GM12878 (cell line): Measurements from ENCODE around the gene COASY. TPM values are rescaled to one million over a fixed set of nuclear protein-coding genes. Genes with fewer than 3 reads are reported as not detected.

ENCODE experiments used
- ATAC-seq: fragments of 200-7000 bp; cut with Tn5 transposase; 3 replicates; pipeline ENCODE4 v1.9.1; 2020; ENCODE audit warnings: mild to moderate bottlenecking, moderate library complexity
- BruUV-seq: library from RNA; stranded (reverse); fragments of 400-500 nt; replicated peaks from 2 replicates; lab custom pipeline; 2021; lab: Mats Ljungman, UMichigan
- CTCF ChIA-PET: fragments of 300-600 bp; sonication (Branson Sonifier 250); formaldehyde crosslinking; extraction: SDS; loops from one replicate; lab custom pipeline; 2021; ENCODE audit warnings: inconsistent platforms; lab: Yijun Ruan, JAX
- POLR2A ChIA-PET: fragments of 350-600 bp; formaldehyde crosslinking; extraction: SDS; loops from one replicate; lab custom pipeline; 2021; ENCODE audit warnings: inconsistent platforms; lab: Charles Lee
- RAD21 ChIA-PET: fragments of 300-600 bp; sonication (Branson Sonifier 250); formaldehyde crosslinking; loops from one replicate; lab custom pipeline; 2023; ENCODE audit warnings: antibody characterized with exemption; ENCODE audit not compliant: unreplicated experiment; lab: Charles Lee
- SMC1A ChIA-PET: fragments of 300-600 bp; sonication (Branson Sonifier 250); formaldehyde crosslinking; loops from one replicate; lab custom pipeline; 2023; ENCODE audit not compliant: unreplicated experiment, uncharacterized antibody; lab: Charles Lee
- DNase-seq: peaks from one replicate; pipeline ENCODE4 v3.0.0-alpha.2; 2011; ENCODE audit warnings: low read depth, low spot score
- FAIRE-seq: peaks from 3 replicates; lab custom pipeline; 2011; peaks lifted over from hg19 to GRCh38; lab: Jason Lieb, UNC
- H2AFZ ChIP-seq: 2 replicates; pipeline ENCODE4 v1.6.0; 2011; ENCODE audit warnings: low read depth, low read length, control low read depth; ENCODE audit not compliant: control insufficient read depth
- H3K27ac ChIP-seq: 2 replicates; pipeline ENCODE4 v1.5.1; 2011; ENCODE audit warnings: control low read depth; ENCODE audit not compliant: control insufficient read depth, insufficient read depth
- H3K27me3 ChIP-seq, 2 experiments: replicated peaks in 1 of 2; 2 replicates each; pipeline versions ENCODE4 v1.6.0 to v1.6.1; 2011; ENCODE audit warnings: low read length in 1 of 2; ENCODE audit not compliant: control insufficient read depth in 2 of 2, insufficient read depth in 2 of 2
- H3K36me3 ChIP-seq, 2 experiments: 2 replicates each; pipeline ENCODE4 v1.5.1; 2011; ENCODE audit warnings: low read length in 1 of 2; ENCODE audit not compliant: control insufficient read depth in 2 of 2, insufficient read depth in 2 of 2
- H3K4me1 ChIP-seq: 2 replicates; pipeline ENCODE4 v1.6.1; 2011; ENCODE audit warnings: mild to moderate bottlenecking, low read length, moderate library complexity, mixed read lengths; ENCODE audit not compliant: control insufficient read depth, insufficient read depth
- H3K4me2 ChIP-seq: 2 replicates; pipeline ENCODE4 v1.6.0; 2011; ENCODE audit warnings: control low read depth; ENCODE audit not compliant: control insufficient read depth, insufficient read depth
- H3K4me3 ChIP-seq: fragments of 200-600 bp; sonication (generic); 2 replicates; pipeline ENCODE4 v1.5.1; 2016
- H3K79me2 ChIP-seq: 2 replicates; pipeline ENCODE4 v1.6.0; 2011; ENCODE audit warnings: low read length; ENCODE audit not compliant: control insufficient read depth, insufficient read depth
- H3K9ac ChIP-seq: 2 replicates; pipeline ENCODE4 v1.8.0; 2011; ENCODE audit warnings: low read length, control low read depth, mixed read lengths; ENCODE audit not compliant: control insufficient read depth, insufficient read depth
- H3K9me3 ChIP-seq: replicated peaks from 3 replicates; pipeline ENCODE4 v1.5.1; 2011; ENCODE audit warnings: mild to moderate bottlenecking, low read length; ENCODE audit not compliant: control insufficient read depth, insufficient read depth
- H4K20me1 ChIP-seq: 2 replicates; pipeline ENCODE4 v1.6.0; 2011; ENCODE audit not compliant: control insufficient read depth, insufficient read depth
- BMI1 ChIP-seq: fragments of 450-650 bp; IDR thresholded peaks from 2 replicates; pipeline ENCODE4 v1.6.1; 2016; ENCODE audit warnings: mild to moderate bottlenecking, moderate library complexity, borderline replicate concordance
- CHD4 ChIP-seq: fragments of 200-600 bp; sonication (generic); IDR thresholded peaks from 2 replicates; pipeline ENCODE4 v1.6.1; 2016; ENCODE audit warnings: mild to moderate bottlenecking
- EZH2 ChIP-seq: IDR thresholded peaks from 2 replicates; pipeline ENCODE4 v1.6.1; 2012; ENCODE audit warnings: low read depth, mild to moderate bottlenecking, control low read depth, inconsistent platforms, low read length, borderline replicate concordance; ENCODE audit not compliant: control insufficient read depth
- FOXK2 ChIP-seq: fragments of 450-650 bp; IDR thresholded peaks from 2 replicates; pipeline ENCODE4 v1.6.1; 2017; ENCODE audit warnings: mild to moderate bottlenecking, moderate library complexity
- FOXM1 ChIP-seq: IDR thresholded peaks from 2 replicates; pipeline ENCODE4 v1.6.1; 2012; ENCODE audit warnings: low read depth, mild to moderate bottlenecking, inconsistent platforms, low read length, moderate library complexity
- IKZF2 ChIP-seq, 2 experiments: fragments of 450-650 bp; IDR thresholded peaks; 2 replicates each; pipeline ENCODE4 v1.6.1; 2017; ENCODE audit warnings: mild to moderate bottlenecking in 2 of 2, moderate library complexity in 2 of 2
- MXI1 ChIP-seq: fragments of 150-350 bp; IDR thresholded peaks from 2 replicates; pipeline ENCODE4 v1.6.1; 2011; ENCODE audit warnings: low read depth, mild to moderate bottlenecking, inconsistent platforms, low read length, improper control_type of control experiment
- MYB ChIP-seq: fragments of 150-350 bp; IDR thresholded peaks from 2 replicates; pipeline ENCODE4 v1.6.1; 2014; ENCODE audit warnings: mild to moderate bottlenecking, low read depth, low read length, borderline replicate concordance
- PAX5 ChIP-seq: IDR thresholded peaks from 2 replicates; pipeline ENCODE4 v1.6.1; 2011; ENCODE audit warnings: low read depth, low read length, borderline replicate concordance
- POLR2AphosphoS2 ChIP-seq: IDR thresholded peaks from 2 replicates; pipeline ENCODE4 v1.6.1; 2011; ENCODE audit warnings: low read depth, mild to moderate bottlenecking, low read length, improper control_type of control experiment, moderate library complexity
- SIN3A ChIP-seq: IDR thresholded peaks from 2 replicates; pipeline ENCODE4 v1.6.1; 2012; ENCODE audit warnings: low read depth, low read length, improper control_type of control experiment
- SIX5 ChIP-seq: IDR thresholded peaks from 2 replicates; pipeline ENCODE4 v1.6.1; 2011; ENCODE audit warnings: mild to moderate bottlenecking, low read depth, low read length, moderate library complexity; ENCODE audit not compliant: severe bottlenecking
- SMAD1 ChIP-seq: fragments of 450-650 bp; IDR thresholded peaks from 2 replicates; pipeline ENCODE4 v1.6.1; 2018; ENCODE audit warnings: mild to moderate bottlenecking, low read depth; ENCODE audit not compliant: partially characterized antibody
- SPI1 ChIP-seq: IDR thresholded peaks from 2 replicates; pipeline ENCODE4 v1.6.1; 2011; ENCODE audit warnings: low read depth, mild to moderate bottlenecking, low read length, moderate library complexity, borderline replicate concordance; ENCODE audit not compliant: insufficient read depth
- SUZ12 ChIP-seq: fragments of 200-600 bp; sonication (generic); IDR thresholded peaks from one replicate; pipeline ENCODE4 v1.6.1; 2018; ENCODE audit warnings: antibody characterized with exemption, mild to moderate bottlenecking; ENCODE audit not compliant: unreplicated experiment
- TBL1XR1 ChIP-seq: IDR thresholded peaks from 2 replicates; pipeline ENCODE4 v1.6.1; 2012; ENCODE audit warnings: low read depth, low read length, improper control_type of control experiment
- TCF12 ChIP-seq: IDR thresholded peaks from 2 replicates; pipeline ENCODE4 v1.6.1; 2011; ENCODE audit warnings: low read depth, mild to moderate bottlenecking, low read length
- ZNF24 ChIP-seq: fragments of 450-650 bp; IDR thresholded peaks from 2 replicates; pipeline ENCODE4 v1.6.1; 2017; ENCODE audit warnings: antibody characterized with exemption, mild to moderate bottlenecking
- WGBS: methylation state at CpG from one replicate; pipeline ENCODE4 v1.1.6; 2016; ENCODE audit warnings: low lambda C conversion rate; ENCODE audit not compliant: insufficient replicate concordance, insufficient coverage; ENCODE audit errors: missing lambda C conversion rate; 5-methylcytosine and 5-hydroxymethylcytosine counted together
- in situ Hi-C: fragments of 300-500 bp; cut with MboI; formaldehyde crosslinking; loops from 9 replicates; pipeline ENCODE4 v1.14.3; 2018; ENCODE audit warnings: mixed read lengths
- intact Hi-C: fragments of 100-400 bp; cut with micrococcal nuclease; formaldehyde crosslinking; loops from one replicate; pipeline ENCODE4 v1.14.2; 2022; ENCODE audit not compliant: unreplicated experiment
- polyA plus RNA-seq, 11 experiments: library from polyadenylated mRNA; depleted of rRNA in 4 of 11; unstranded in 6 of 11; stranded (reverse) in 5 of 11; fragments of >200 nt; fragmentation: Nextera tagmentation in 4 of 11; fragmentation: Illumina TruSeq in 1 of 11; extraction: Ambion mirVana in 4 of 11; extraction: Trizol in 1 of 11; gene quantifications; 1 replicate in 1 of 11; 2 replicates in 10 of 11; pipeline versions ENCODE4 v1.2.1 to v1.2.3, GENCODE V29; 2011 to 2016; ENCODE audit warnings: inconsistent platforms in 2 of 11, missing spikeins in 2 of 11, low read depth in 1 of 11
- total RNA-seq, 4 experiments: library from RNA; depleted of rRNA in 3 of 4; stranded (reverse); fragments of >200 nt in 3 of 4; fragmentation: Illumina TruSeq in 1 of 4; extraction: Trizol in 1 of 4; gene quantifications; 2 replicates each; pipeline versions ENCODE4 v1.2.1 to v1.2.3, GENCODE V29; 2013 to 2021
- TF ChIP-seq, protein P1 (sequence below): fragments of 450-650 bp; IDR thresholded peaks from 2 replicates; pipeline ENCODE4 v1.6.1; 2017; ENCODE audit warnings: mild to moderate bottlenecking

The COASY gene
- total and polyA plus RNA-seq, 10 of the 15 experiments (the other 5 are each of a cell fraction or from before 2014, with no cell fraction given) = 18.6 to 93.9 (median 43.2) TPM

GRCh38 chr17:42612013-42612412 lies 50.1 kb downstream of the COASY start:
- intact Hi-C loops = no loop called here
- H2AFZ ChIP-seq = no peak overlapping the region
- BruUV-seq = TSS peak; percentile 49
- H3K4me3 ChIP-seq = no peak overlapping the region
- H3K36me3 ChIP-seq = peaks cover 9 to 22% of the 10 kb centered on the region in 2 experiments
- ChIA-PET SMC1A (interaction anchor here (0.8 kb wide), 1 partner anchor 13 kb away, joined by 3 read pairs; no protein-coding TSS in a partner anchor), RAD21 (interaction anchor here (0.6 kb wide), 1 partner anchor 19 kb away, joined by 3 read pairs; no protein-coding TSS in a partner anchor), POLR2A (interaction anchor here (5.3 kb wide), 1 partner anchor 66 kb away, joined by 70 read pairs; the partner anchor contains the start of genes CCR10 and PLEKHH3), CTCF (interaction anchor here (0.6 to 1.7 kb wide), 4 partner anchors 10 to 69 kb away, joined by 3 to 8 read pairs (median 4); partner anchors contain the start of gene PSMC3IP)
- H3K9ac ChIP-seq = no peak overlapping the region
- in situ Hi-C loops = loop anchor here (25.0 kb wide), 1 partner anchor 600 kb away; the partner anchor contains the start of gene TMEM106A
- H3K27me3 ChIP-seq = no peaks in the 10 kb centered on the region
- no peaks in the 10 kb centered on the region for H4K20me1 ChIP-seq
- H3K4me1 ChIP-seq = no peaks in the 10 kb centered on the region; the same call in 1 of the 2 replicates
- no peak overlapping the region for H3K4me2 ChIP-seq
- 100% methylated on average over 4 of the region's 4 CpGs for WGBS
- no peak for FAIRE-seq
- no peak overlapping the region for H3K27ac ChIP-seq
- ATAC-seq = no peak
- no peak for DNase-seq
- peaks cover 35% of the 10 kb centered on the region for H3K79me2 ChIP-seq
- TF ChIP-seq FOXM1 = no peak
- no peak for TF ChIP-seq SMAD1
- TF ChIP-seq EZH2 = no peak
- no peak for TF ChIP-seq SIN3A
- TF ChIP-seq IKZF2 (IDR thresholded peaks at IDR 0.05) = no peak
- TF ChIP-seq TCF12 = no peak
- TF ChIP-seq MYB = no peak
- no peak for TF ChIP-seq TBL1XR1
- TF ChIP-seq MXI1 = no peak
- no peak for TF ChIP-seq BMI1
- TF ChIP-seq POLR2AphosphoS2 = no peak
- no peak for TF ChIP-seq SUZ12
- TF ChIP-seq SPI1 = no peak
- TF ChIP-seq FOXK2 = no peak
- no peak for TF ChIP-seq CHD4
- TF ChIP-seq ZNF24 = no peak
- no peak for TF ChIP-seq SIX5
- TF ChIP-seq, protein P1, sequence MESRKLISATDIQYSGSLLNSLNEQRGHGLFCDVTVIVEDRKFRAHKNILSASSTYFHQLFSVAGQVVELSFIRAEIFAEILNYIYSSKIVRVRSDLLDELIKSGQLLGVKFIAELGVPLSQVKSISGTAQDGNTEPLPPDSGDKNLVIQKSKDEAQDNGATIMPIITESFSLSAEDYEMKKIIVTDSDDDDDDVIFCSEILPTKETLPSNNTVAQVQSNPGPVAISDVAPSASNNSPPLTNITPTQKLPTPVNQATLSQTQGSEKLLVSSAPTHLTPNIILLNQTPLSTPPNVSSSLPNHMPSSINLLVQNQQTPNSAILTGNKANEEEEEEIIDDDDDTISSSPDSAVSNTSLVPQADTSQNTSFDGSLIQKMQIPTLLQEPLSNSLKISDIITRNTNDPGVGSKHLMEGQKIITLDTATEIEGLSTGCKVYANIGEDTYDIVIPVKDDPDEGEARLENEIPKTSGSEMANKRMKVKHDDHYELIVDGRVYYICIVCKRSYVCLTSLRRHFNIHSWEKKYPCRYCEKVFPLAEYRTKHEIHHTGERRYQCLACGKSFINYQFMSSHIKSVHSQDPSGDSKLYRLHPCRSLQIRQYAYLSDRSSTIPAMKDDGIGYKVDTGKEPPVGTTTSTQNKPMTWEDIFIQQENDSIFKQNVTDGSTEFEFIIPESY = no peak
- no peak for TF ChIP-seq PAX5
- H3K9me3 ChIP-seq = no peaks in the 10 kb centered on the region
